ENCODE results near the gene WNT3A.

Gene WNT3A

DNA sequence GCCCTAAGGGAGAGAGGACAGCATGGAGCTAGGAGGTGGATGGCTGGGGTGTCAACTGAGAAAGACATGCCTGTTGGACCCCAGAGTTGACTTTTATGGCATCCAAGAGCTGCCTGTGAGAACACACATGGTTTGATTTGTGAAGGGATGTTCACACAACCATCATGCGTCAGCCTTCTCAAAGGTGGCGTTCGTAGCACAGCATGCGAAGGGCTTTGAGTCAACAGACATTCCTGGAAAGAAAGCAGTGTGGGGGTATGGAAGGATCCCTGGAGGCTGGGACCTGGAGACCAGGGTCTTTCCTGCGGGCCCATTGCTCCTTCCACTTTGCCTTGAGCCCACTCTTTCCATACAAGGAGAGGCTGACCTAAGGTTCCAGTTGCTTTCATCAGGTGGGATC lies 6.4 kb upstream of the WNT3A start:
- DNase-seq, result no peak

GRCh38 chr1:228000836-228001563 lies 5.8 kb upstream of the WNT3A start:
- DNase-seq, result no peak

DNA sequence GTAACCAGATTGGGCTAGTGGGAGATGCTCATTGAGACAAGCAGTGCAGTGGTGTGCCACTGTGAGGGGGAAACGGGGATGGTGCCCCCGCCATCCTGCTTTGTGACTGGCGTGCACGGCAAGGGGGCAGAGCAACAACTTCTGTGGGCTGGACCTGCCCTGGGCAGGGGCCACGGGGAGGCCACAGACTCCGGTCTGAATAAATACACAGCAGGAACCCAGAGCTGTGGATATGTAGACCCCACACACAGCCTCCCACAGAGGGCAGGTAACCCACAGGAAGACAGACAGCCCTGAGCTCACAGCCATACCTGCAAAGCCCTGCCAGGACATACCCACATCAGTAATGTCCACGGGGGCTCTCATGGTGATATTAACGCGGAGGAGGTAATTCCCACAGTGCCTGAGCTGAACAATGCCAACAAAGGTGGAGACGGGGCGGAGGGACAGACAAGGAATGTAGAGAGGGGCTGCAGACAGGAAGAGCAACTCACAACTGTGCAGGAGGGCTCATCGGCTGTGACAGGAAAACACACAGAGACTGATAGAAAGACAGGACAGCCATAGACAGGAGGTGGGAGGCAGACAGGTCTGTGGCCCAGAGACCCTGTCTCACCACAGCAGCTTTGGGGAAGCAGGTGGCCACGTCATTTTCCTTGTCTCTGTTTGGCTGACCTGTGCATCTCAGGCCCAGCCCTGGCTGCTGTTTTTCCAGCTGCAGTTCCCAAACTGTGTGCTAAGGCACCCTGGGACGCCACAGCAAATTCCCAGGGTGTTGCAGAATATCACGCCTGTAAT lies 4.9 kb upstream of the WNT3A start:
- DNase-seq, result no peak

- DNase-seq, result no peak
Observed at GRCh38 chr1:228002792-228003191, 4.0 kb upstream of the WNT3A start.

DNA sequence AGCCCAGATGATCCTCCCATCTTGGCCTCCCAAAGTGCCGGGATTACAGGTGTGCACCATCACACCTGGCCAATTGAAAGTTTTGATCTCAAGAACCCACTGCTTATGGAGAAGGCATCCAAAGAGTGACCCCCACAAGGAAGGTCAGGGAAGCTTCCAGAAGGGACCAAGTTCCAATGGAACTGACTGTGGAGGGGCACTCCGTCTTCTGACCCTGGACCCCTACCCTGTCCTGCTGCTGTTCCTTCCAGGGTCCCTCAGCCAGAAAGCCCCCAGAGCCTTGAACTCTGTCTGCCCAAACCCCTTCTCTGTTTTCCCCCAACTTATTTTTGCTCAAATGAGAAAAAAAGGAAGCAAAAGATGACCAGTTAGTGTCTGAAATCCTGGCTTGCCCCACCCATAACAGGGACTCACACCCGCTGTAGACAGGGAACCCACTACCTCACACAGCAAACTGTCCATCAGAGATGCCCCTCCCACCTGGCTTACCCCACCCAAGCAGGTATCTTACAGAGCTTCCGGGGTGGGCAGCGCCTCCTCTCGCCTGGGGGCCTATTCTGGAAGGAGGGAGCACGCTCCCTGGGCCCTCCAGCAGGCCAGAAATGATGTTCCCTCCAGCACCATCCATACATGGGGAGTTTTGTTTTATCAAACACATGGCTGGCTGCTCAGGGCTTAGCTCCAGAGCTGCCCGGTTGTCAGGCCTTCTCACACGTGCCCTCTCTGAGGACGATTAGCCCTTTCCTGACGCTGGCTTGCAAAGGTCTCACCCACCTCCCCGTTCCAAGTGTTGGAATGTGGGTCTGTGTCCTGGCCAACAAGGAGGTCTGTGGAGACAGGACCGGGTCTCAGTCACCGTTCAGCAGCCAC lies 3.1 kb upstream of the WNT3A start:
- no peak for DNase-seq

DNA sequence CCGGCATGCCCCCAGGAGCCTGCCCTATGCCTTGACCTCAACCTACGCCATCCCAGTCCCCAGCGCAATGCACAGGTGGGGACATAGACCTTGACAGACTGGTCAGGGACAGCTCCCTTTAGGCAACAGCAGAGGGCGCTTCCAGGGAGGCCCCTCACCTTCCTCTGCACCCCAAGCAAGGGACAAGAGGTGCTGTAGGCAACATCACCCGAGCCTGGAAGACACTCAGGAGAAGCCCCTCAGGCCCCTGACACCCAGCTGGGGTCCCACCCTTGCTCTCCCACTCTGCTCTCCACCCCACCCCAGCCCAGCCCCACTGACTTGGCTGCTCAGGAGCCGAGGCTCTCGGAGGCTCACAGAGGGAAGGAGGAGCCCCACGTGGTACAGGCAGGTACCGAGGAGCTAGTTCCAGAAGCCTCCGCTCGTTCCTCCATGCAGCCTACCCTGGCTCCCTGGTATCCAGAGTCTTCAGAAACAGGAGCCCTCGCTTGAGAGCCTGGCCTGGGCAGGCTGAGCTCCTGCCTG lies 2.4 kb upstream of the WNT3A start:
- no peak for DNase-seq

DNA sequence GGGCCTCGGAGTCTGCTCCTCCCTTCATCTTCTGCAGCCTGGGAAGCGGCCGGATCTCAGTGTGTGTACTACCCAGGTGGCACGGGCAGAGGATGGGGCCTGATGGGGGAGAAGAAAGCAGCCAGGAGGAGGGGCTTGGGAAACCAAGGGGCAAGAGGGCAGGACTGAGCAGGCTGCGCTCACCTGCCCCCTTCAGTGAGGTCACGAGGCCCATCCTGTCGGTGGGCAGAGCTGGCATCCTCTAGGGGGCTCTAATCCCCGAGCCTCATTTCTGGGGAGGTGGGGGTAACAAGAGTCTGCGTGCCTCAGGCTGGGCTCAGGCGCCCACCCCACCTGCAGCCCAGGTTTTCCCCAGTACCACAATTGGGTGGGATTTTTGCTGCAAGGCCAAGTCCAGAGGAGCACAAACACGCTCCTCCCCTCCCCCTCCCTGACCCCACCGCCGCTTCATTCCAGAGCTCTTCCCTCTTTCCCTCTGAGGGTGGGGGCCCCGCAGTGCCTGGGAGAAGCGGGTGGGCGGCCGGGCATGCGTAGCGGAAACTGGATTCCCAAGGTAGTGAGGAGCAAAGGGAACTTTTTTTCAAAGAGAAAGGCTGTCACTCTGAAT lies 1.8 kb upstream of the WNT3A start:
- DNase-seq, result no peak

DNA sequence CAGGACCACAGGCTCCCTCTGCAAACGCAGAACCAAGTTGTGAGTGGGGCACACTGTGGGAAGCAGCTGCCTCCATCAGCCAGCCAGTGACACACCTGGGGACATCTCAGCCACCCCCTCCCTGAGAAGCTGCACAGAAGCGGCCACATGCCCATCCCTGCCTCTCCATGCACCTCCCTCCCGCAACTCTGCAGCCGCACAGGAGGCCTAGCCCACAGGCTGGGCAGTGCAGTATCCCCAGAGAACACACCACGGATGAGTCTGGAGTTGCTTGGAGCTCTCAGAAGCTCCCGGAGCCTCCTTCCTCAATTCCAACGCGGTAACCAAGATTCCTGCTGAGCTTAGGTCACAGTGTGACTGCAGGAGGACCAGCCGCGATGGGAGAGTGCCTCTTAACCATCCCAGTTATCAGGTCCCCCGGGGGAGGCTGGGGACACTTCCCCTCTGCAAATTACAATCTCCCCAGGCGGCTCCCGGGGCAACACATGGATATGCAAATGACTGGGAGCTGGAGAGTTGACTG lies 1.2 kb upstream of the WNT3A start:
- DNase-seq, result no peak

- no peak for DNase-seq
Observed at GRCh38 chr1:228006034-228006785, 588 bp upstream of the WNT3A start.

GRCh38 chr1:228007049-228007800 lies 427 bp downstream of the WNT3A start:
- no peak for DNase-seq

- DNase-seq, result no peak
Observed at GRCh38 chr1:228007801-228008341, 1.1 kb downstream of the WNT3A start.

- DNase-seq, result no peak
Observed at GRCh38 chr1:228008391-228009115, 1.8 kb downstream of the WNT3A start.

DNA sequence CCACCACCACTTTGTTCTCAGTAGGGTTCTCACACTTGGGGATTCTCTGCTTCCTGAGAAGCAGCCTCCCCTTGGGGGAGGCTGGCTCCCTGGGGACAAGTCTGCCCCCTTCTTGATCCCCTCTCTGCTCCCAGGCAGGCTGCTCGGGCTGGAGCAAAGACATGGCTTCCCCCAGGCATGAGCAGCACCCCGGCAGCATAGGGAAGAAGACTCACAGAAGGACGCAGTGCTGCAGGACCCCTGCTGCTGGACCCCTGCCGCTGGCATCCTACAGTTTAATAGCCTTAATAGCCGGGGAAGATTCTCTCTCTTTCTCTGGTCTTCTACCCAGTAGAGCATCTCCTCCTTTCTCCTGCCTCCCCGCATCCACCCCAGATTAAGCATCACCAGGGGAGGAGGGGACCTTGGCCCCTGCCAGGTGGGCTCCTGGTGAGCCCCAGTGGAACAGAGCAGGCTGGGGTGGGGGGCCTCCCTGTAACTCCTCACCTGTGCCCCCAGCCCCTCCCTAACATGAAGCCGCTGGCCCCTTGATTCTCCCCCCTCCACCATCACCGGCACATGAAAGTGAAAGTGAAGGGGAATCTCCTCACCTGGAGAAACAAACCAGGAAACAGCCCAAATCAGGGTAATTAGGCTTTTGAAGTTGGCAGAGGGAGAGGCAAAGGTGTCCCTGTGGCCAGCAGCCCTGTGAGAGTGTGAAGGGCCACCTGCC lies 2.5 kb downstream of the WNT3A start:
- no peak for DNase-seq

- DNase-seq, result no peak
Observed at GRCh38 chr1:228009828-228010775, 3.3 kb downstream of the WNT3A start.

DNA sequence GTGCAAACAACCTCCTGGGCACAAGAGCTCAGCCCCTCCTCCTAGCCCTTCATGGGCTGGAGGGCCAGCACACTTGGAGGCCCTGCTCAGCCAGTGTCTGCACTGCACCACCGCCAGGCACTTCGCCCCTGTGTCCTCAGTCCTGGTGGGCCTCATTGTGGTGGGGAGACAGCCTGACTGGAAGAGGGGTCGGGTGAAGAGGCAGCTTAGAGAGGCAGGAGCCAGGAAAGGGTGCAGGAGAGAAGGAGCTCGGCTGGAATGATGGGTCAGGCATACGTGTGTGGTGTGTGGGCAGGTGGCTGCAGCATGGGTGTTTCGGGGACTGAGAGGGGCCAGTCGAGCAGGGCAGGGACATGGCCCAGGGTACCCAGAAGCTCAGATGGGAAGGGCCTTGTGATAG lies 4.1 kb downstream of the WNT3A start:
- no peak for DNase-seq

DNA sequence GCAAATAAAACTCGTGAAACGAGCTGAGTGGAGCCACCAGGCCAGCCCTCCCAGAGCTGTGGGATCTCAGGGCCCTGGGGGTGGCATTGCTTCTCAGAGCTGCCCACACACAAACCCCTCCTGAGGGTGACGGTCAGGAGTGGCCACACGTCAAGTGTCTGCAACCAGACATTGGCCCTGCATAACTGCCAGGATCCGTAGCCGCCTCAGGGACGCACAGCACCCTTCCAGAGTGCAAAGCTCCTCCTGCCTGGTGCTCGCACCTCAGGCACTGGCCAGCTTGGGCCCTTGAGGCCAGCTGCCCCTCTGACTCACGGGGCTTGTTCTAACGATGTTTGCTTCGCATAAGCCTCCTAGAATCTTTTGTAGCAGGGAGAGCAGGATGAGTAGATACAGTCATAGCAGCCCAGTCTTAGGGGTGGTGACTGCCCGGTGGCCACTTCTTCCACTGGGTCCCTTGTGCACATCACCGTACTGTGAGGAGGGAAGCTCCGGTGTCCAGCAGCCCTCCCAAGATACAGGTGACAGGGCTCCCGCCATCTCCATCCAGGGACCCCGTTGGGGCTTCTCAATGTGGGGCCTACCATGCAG lies 5.0 kb downstream of the WNT3A start:
- no peak for DNase-seq

- DNase-seq, result no peak
Observed at GRCh38 chr1:228012555-228012954, 5.8 kb downstream of the WNT3A start.
